DOHH2 (cell line): ENCODE data around the gene DZIP3.

ENCODE experiments used
- H3F3A ChIP-seq: fragments of 200-600 bp; sonication (generic), shearing (Covaris generic); 2 replicates; pipeline ENCODE4 v1.6.0; 2016; ENCODE audit warnings: antibody characterized with exemption, mild to moderate bottlenecking; ENCODE audit not compliant: control insufficient read depth, insufficient read depth
- H3K27ac ChIP-seq: fragments of 200-600 bp; sonication (generic); 2 replicates; pipeline ENCODE4 v1.5.1; 2014; ENCODE audit warnings: low read depth, mild to moderate bottlenecking, low read length, moderate library complexity
- H3K27me3 ChIP-seq: fragments of 200-600 bp; sonication (generic); 2 replicates; pipeline ENCODE4 v1.6.1; 2014; ENCODE audit warnings: mild to moderate bottlenecking, low read length, mixed read lengths; ENCODE audit not compliant: control insufficient read depth
- H3K36me3 ChIP-seq: fragments of 200-600 bp; sonication (generic); 2 replicates; pipeline ENCODE4 v1.6.1; 2014; ENCODE audit warnings: mild to moderate bottlenecking, low read length, moderate library complexity, mixed read lengths; ENCODE audit not compliant: control insufficient read depth
- H3K4me1 ChIP-seq: fragments of 200-600 bp; sonication (generic); 2 replicates; pipeline ENCODE4 v1.6.1; 2014; ENCODE audit warnings: mild to moderate bottlenecking, low read length, mixed read lengths; ENCODE audit not compliant: control insufficient read depth
- H3K4me2 ChIP-seq: fragments of 200-600 bp; sonication (generic); 2 replicates; pipeline ENCODE4 v1.6.0; 2014; ENCODE audit warnings: mild to moderate bottlenecking, low read length, moderate library complexity
- H3K4me3 ChIP-seq: fragments of 200-600 bp; sonication (generic); 2 replicates; pipeline ENCODE4 v1.5.1; 2014; ENCODE audit warnings: mild to moderate bottlenecking, low read length, mixed read lengths
- H3K79me2 ChIP-seq: fragments of 200-600 bp; sonication (generic); 2 replicates; pipeline ENCODE4 v1.6.1; 2014; ENCODE audit warnings: mild to moderate bottlenecking, low read length, mixed read lengths; ENCODE audit not compliant: control insufficient read depth
- H3K9me2 ChIP-seq: fragments of 200-600 bp; sonication (generic); replicated peaks from 2 replicates; pipeline ENCODE4 v1.6.1; 2014; ENCODE audit warnings: mild to moderate bottlenecking, low read length, mixed read lengths; ENCODE audit not compliant: control insufficient read depth
- H3K9me3 ChIP-seq: fragments of 200-600 bp; sonication (generic); 2 replicates; pipeline ENCODE4 v1.6.1; 2014; ENCODE audit warnings: antibody characterized with exemption, low read length, mixed read lengths; ENCODE audit not compliant: control insufficient read depth, insufficient read depth
- H4K20me1 ChIP-seq: fragments of 200-600 bp; sonication (generic); 2 replicates; pipeline ENCODE4 v1.6.0; 2014; ENCODE audit warnings: low read depth, mild to moderate bottlenecking, antibody characterized with exemption, low read length, moderate library complexity; ENCODE audit not compliant: control insufficient read depth, insufficient read depth
- CTCF ChIP-seq: fragments of 200-600 bp; sonication (generic); IDR thresholded peaks from one replicate; pipeline ENCODE4 v1.5.1; 2014; ENCODE audit warnings: antibody characterized with exemption, mild to moderate bottlenecking, low read depth, low read length; ENCODE audit not compliant: poor library complexity, severe bottlenecking
- EZH2phosphoT487 ChIP-seq: fragments of 200-600 bp; sonication (generic); IDR thresholded peaks from 2 replicates; pipeline ENCODE4 v1.6.1; 2017; ENCODE audit warnings: borderline replicate concordance, mild to moderate bottlenecking, antibody characterized with exemption, low read length, moderate library complexity, mixed read lengths

Gene DZIP3

GRCh38 chr3:108566599-108566998 lies 22.9 kb upstream of the DZIP3 start:
- H3K9me2 ChIP-seq, result no peaks in the 10 kb centered on the region
- no peak overlapping the region for H3K4me3 ChIP-seq
- no peak overlapping the region for H3K4me2 ChIP-seq

GRCh38 chr3:108569336-108569735 lies 20.2 kb upstream of the DZIP3 start:
- H3K4me3 ChIP-seq, result no peak overlapping the region
- H3K27ac ChIP-seq, result no peak overlapping the region
- H3F3A ChIP-seq, result peaks cover 3% of the 10 kb centered on the region; the same call in 1 of the 2 replicates
- TF ChIP-seq EZH2phosphoT487 (no peak), CTCF (no peak)
- H3K4me2 ChIP-seq, result no peak overlapping the region
- H3K4me1 ChIP-seq, result no peaks in the 10 kb centered on the region
- peaks cover 88% of the 10 kb centered on the region for H3K36me3 ChIP-seq
- H3K9me3 ChIP-seq, result peaks cover 1% of the 10 kb centered on the region; the same call in 1 of the 2 replicates
- no peaks in the 10 kb centered on the region for H3K79me2 ChIP-seq
- no peaks in the 10 kb centered on the region for H3K9me2 ChIP-seq
- no peaks in the 10 kb centered on the region for H3K27me3 ChIP-seq
- no peaks in the 10 kb centered on the region for H4K20me1 ChIP-seq

More at GRCh38 chr3:108566599-108566998, 22.9 kb upstream of the DZIP3 start:
- no peaks in the 10 kb centered on the region for H3K4me1 ChIP-seq
- peaks cover 87% of the 10 kb centered on the region for H3K36me3 ChIP-seq
- no peak for TF ChIP-seq CTCF
- no peaks in the 10 kb centered on the region for H3K79me2 ChIP-seq
- peaks cover 3% of the 10 kb centered on the region; the same call in 1 of the 2 replicates for H3F3A ChIP-seq
- H4K20me1 ChIP-seq, result no peaks in the 10 kb centered on the region
- no peak overlapping the region for H3K27ac ChIP-seq
- H3K9me3 ChIP-seq, result no peaks in the 10 kb centered on the region
- H3K27me3 ChIP-seq, result no peaks in the 10 kb centered on the region

GRCh38 chr3:108578064-108578463 lies 11.5 kb upstream of the DZIP3 start:
- TF ChIP-seq EZH2phosphoT487, result no peak
- no peak for TF ChIP-seq CTCF
- H3K27me3 ChIP-seq, result no peaks in the 10 kb centered on the region
- no peaks in the 10 kb centered on the region for H3K4me1 ChIP-seq
- H4K20me1 ChIP-seq, result no peaks in the 10 kb centered on the region
- no peak overlapping the region for H3K4me2 ChIP-seq
- peaks cover 90% of the 10 kb centered on the region for H3K36me3 ChIP-seq
- H3K79me2 ChIP-seq, result peaks cover 7% of the 10 kb centered on the region
- peaks cover 5% of the 10 kb centered on the region; the same call in 1 of the 2 replicates for H3K9me3 ChIP-seq
- H3F3A ChIP-seq, result peaks cover 7% of the 10 kb centered on the region; the same call in 1 of the 2 replicates
- no peaks in the 10 kb centered on the region for H3K9me2 ChIP-seq
- no peak overlapping the region for H3K4me3 ChIP-seq
- no peak overlapping the region for H3K27ac ChIP-seq
